Psoas muscle (tissue), 8 donors: Measurements from ENCODE around the gene MTSS2. TPM values are rescaled to one million over a fixed set of nuclear protein-coding genes. Genes with fewer than 3 reads are reported as not detected.
A peak's percentile ranks its signal among the peaks of the same experiment; 100 is the strongest.

Experiments
- ATAC-seq, 4 donors: fragments of 200-7000 bp; cut with Tn5 transposase; one replicate each; pipeline ENCODE4 v1.9.1; 2020; ENCODE audit warnings: moderate library complexity in 3 of 4, mild to moderate bottlenecking in 2 of 4
- DNase-seq, 2 donors: peaks; one replicate each; pipeline ENCODE4 v3.0.0-alpha.2; 2020
- H3K27ac ChIP-seq: fragments of 200-600 bp; one replicate; pipeline ENCODE4 v1.8.0; 2022
- H3K27me3 ChIP-seq, 3 donors: fragments of 200-600 bp in 1 of 3; one replicate each; pipeline versions ENCODE4 v1.6.1 to v1.8.0; 2013 to 2022; ENCODE audit warnings: low read length in 2 of 3, mild to moderate bottlenecking in 2 of 3, moderate library complexity in 1 of 3; ENCODE audit not compliant: insufficient read depth in 3 of 3
- H3K36me3 ChIP-seq, 2 donors: fragments of 200-600 bp in 1 of 2; one replicate each; pipeline versions ENCODE4 v1.6.1 to v1.8.0; 2013 to 2022; ENCODE audit warnings: low read depth in 1 of 2, mild to moderate bottlenecking in 1 of 2, moderate library complexity in 1 of 2; ENCODE audit not compliant: insufficient read depth in 1 of 2
- H3K4me1 ChIP-seq: fragments of 200-600 bp; one replicate; pipeline ENCODE4 v1.8.0; 2022
- H3K4me3 ChIP-seq: fragments of 200-600 bp; one replicate; pipeline ENCODE4 v1.8.0; 2022; ENCODE audit warnings: mild to moderate bottlenecking
- H3K9me3 ChIP-seq: fragments of 200-600 bp; one replicate; pipeline ENCODE4 v1.8.0; 2022
- WGBS, 3 donors: extraction: QIAGEN DNeasy Blood & Tissue Kit; methylation state at CpG; one replicate each; pipeline versions ENCODE4 v1.1.6 to v1.1.7; 2013; 5-methylcytosine and 5-hydroxymethylcytosine counted together
- intact Hi-C, 2 donors: fragments of 100-400 bp; cut with DNase I; formaldehyde crosslinking; loops; one replicate each; pipeline versions ENCODE4 v1.11.0 to v1.14.2; 2022
- polyA plus RNA-seq, 3 donors: library from polyadenylated mRNA; stranded (reverse); fragments of 200-250 nt; gene quantifications; one replicate each; pipeline ENCODE4 v1.2.3, GENCODE V29; 2013
- total RNA-seq, 4 donors: library from RNA; stranded (reverse); fragmentation: NEBNext Ultra II Directional in 2 of 4; extraction: Animal tissue kit (Norgen Biotek cat#: 25700) in 2 of 4; gene quantifications; one replicate each; pipeline versions ENCODE4 v1.2.1 to v1.2.4, GENCODE V29; 2021 to 2023
- TF ChIP-seq, protein P1 (sequence below): fragments of 200-600 bp; IDR thresholded peaks from one replicate; pipeline ENCODE4 v1.8.0; 2022; ENCODE audit warnings: antibody characterized with exemption
- donor health status: healthy with polysubstance abuse.
- donor health status: DM: no; HTN: no; CAD: no; lungs with moderate emphysema.
- donor health status: Bipolar disorder and iron deficiency.
- donor health status: healthy.
- donor health status: DM: yes; HTN: yes; CAD: no.
- donor health status: DM: no; HTN: no; CAD: no.
- donor health status: DM: no; HTN: no; CAD: no.
- donor health status: DM: yes; HTN: yes; CAD: no.

Gene MTSS2
- total and polyA plus RNA-seq, 7 donors: 50.0 to 166 (median 107) TPM

DNA sequence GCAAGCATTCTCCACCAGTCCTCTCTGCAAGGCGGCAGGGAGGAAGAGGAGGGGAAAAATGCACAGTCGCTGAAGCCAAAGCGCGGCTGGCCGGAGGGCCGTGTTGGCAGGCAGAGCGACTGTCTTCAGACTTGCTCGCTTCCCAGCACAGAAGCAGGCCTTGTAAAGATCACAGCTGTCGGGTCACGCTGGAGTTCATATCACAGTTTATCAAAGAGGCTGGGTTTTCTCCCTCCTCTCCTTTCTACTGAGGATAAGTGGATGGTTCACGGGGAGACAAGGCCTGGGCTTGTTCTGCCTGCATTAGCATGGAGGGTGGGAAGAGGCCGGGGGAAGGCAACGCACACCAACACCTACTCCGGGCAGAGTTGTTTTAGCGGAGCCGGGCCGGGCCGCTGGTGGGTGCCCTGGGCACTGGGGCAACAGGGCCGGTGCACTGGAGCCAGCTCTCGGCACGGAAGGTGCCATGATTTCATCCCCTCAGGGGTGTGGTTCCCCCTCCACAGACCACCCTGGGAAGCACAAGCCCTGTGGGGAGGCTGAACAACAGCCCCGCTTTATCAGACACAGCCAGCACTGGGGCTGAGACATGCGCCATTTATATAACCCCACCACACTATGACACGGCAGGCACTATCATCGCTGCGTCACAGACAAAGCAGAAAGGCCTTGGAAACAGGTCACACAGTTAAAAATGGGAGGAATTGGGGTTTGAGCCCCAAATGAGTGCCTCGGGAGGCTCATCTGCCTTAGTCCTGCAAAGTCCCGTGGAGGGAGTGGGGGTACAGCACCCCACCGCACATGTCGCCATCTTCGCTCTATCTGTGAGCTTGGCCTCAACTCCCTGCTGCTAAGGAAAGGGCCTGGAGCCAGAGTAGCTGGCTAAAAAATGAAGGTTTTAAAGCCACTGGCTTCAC is 40.3 kb upstream of the MTSS2 start:
- DNase-seq: peak; percentile 68 to 78
- Histone ChIP-seq H3K27ac (peak overlapping the region; percentile 79), H3K4me1 (peaks cover 41% of the 10 kb centered on the region), H3K9me3 (no peaks in the 10 kb centered on the region), H3K36me3 (peaks cover 0 to 3% of the 10 kb centered on the region in 2 donors), H3K4me3 (peak overlapping the region; percentile 25), H3K27me3 (no peaks in the 10 kb centered on the region)
- WGBS, 3 donors: 45 to 48% (median 47%) methylated on average over 31 of the region's 31 CpGs
- ATAC-seq: peak; percentile 43 to 81 (median 77)
- TF ChIP-seq, protein P1, sequence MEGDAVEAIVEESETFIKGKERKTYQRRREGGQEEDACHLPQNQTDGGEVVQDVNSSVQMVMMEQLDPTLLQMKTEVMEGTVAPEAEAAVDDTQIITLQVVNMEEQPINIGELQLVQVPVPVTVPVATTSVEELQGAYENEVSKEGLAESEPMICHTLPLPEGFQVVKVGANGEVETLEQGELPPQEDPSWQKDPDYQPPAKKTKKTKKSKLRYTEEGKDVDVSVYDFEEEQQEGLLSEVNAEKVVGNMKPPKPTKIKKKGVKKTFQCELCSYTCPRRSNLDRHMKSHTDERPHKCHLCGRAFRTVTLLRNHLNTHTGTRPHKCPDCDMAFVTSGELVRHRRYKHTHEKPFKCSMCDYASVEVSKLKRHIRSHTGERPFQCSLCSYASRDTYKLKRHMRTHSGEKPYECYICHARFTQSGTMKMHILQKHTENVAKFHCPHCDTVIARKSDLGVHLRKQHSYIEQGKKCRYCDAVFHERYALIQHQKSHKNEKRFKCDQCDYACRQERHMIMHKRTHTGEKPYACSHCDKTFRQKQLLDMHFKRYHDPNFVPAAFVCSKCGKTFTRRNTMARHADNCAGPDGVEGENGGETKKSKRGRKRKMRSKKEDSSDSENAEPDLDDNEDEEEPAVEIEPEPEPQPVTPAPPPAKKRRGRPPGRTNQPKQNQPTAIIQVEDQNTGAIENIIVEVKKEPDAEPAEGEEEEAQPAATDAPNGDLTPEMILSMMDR: no peak
- intact Hi-C loops: no loop called here

DNA sequence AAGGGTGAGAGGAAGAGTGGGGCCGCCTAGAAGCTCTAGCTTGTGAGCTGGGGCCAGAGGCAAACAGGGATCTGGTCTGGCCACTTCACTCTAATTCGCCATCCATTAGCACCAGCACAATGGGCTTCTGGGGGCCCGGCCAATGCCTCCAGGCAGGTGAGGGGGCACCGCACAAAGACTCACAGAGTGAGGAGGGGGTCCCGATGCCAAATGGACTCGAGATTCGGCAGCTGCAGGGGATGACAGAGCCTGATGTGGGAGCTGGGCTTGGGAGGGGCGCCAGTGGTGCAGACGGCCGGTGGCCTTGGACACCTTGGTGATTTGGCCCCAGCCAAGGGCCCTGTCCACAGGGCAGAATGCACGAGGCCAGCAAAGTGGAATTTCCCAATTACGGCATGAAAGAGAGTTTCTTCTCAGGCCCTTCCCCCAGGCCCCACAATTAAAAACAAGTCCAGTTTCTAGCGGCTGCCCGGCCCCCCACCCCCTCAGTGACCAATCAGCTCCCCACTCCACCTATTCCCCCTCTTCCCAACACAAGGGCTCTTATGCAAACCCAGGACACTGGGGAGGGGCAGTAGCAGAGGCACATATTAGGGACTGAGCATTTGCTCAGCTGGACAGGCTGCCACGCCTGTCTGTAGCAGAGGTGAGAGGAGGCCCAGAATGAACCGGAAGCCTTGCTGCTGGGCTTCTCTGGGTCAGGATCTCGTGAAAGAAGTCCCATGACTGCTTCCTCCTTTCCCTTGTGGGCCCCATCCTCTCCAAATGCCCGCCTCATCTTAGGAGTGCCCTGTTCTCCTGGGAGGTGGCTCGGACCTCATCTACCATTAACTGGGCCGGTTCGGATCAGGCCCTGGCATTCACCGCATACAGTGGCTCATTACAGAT is 39.4 kb upstream of the MTSS2 start:
- H3K4me1 ChIP-seq: peaks cover 32% of the 10 kb centered on the region
- H3K27ac ChIP-seq: peak overlapping the region; percentile 79
- ATAC-seq: peak; percentile 39 to 62 (median 50)
- DNase-seq: peak in 1 of 2 donors; percentile 75
- intact Hi-C loops: no loop called here
- 43 to 67% (median 54%) methylated on average over 22 of the region's 22 CpGs for WGBS, 3 donors
- peaks cover 0 to 5% of the 10 kb centered on the region in 2 donors for H3K36me3 ChIP-seq
- no peaks in the 10 kb centered on the region for H3K27me3 ChIP-seq
- H3K9me3 ChIP-seq: no peaks in the 10 kb centered on the region
- peak overlapping the region; percentile 25 for H3K4me3 ChIP-seq
- TF ChIP-seq, protein P1: no peak

DNA sequence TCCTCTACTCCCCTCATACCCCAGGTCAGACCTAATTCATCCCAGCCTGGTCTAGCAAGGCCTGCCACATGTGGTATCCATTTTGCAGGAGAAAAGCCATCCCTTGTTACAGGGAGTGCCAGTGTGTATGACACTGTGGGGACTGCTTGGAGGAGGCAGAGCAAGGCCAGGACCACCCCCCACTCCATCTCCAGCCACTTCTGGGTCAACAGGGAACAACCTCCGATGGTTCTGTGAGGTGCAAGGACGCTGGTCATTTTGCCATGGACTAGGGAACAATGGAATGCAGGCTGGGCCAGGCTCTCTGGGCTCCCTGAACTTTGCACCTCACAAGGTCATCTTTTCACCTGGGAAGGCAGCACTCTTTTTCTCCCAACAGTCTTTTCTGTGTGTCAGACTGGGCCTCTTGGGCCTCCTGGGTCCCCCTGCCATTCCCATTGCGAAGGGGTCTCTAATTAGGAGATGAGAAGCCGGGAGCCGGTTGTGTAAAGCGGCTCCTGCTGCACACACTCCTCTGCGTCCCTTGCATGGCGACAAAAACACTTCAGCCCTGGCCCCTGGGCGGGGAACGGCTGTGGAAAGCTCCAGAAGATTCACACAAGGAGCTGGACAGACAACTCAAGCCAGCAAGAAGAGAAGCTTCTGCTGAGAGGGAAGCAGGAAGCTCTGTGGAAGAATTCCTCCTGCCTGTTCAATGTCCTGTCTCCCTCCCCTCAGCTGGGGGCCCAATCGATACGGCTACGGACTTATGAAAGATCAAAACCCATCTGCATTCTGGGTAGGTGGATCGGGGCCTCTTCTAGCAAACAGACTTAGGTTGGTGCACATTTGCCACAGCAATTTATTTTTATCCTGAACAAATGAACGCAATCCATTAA is 38.5 kb upstream of the MTSS2 start:
- no peak overlapping the region for H3K4me3 ChIP-seq
- H3K9me3 ChIP-seq: no peaks in the 10 kb centered on the region
- H3K36me3 ChIP-seq: peaks cover 0 to 9% of the 10 kb centered on the region in 2 donors
- ATAC-seq: no peak
- no peak for DNase-seq
- H3K27me3 ChIP-seq: no peaks in the 10 kb centered on the region
- intact Hi-C loops: no loop called here
- WGBS, 3 donors: 84 to 92% (median 89%) methylated on average over 15 of the region's 15 CpGs
- H3K4me1 ChIP-seq: peaks cover 27% of the 10 kb centered on the region
- TF ChIP-seq, protein P1: no peak
- peak overlapping the region; percentile 79 for H3K27ac ChIP-seq

DNA sequence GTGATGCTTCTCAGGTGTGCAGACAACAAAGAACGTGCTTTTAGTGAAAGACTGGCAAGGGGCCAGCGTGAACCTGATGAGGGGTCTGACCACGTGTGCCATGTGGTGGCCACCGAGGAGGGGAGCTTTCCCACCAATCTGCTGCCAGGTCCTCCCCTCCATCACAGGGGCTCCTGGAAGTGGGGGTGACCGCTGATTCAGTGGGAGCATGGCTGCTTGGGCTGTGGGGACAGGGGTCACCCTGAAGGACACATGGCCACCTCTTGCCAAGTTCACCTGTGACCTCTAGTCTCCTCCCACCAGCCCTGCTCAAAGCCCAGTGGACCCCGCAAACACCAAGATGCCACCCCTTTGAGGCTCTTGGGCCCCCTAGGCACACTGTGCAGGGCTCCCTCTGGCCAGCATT is 37.9 kb upstream of the MTSS2 start:
- ATAC-seq (no peak), DNase-seq (peak in 1 of 2 donors; percentile 47)
- WGBS, 3 donors: 84 to 88% (median 86%) methylated on average over 6 of the region's 6 CpGs
- Histone ChIP-seq H3K9me3 (no peaks in the 10 kb centered on the region), H3K27ac (no peak overlapping the region), H3K4me3 (no peak overlapping the region), H3K36me3 (peaks cover 0 to 9% of the 10 kb centered on the region in 2 donors), H3K4me1 (peaks cover 27% of the 10 kb centered on the region), H3K27me3 (no peaks in the 10 kb centered on the region)
- intact Hi-C loops: no loop called here
- TF ChIP-seq, protein P1: no peak
